Effector memory CD8-positive, alpha-beta T cell (primary cell): ENCODE data around the gene IWS1.
"Not testable (repeated sequence)": the region's sequence is repeated elsewhere in the genome, so short reads cannot be mapped to it uniquely, and the experiment has no call there.

Experiments
- ATAC-seq: fragments of 150-1000 bp; cut with Tn5 transposase; replicated peaks from 2 replicates; pipeline ENCODE4 v1.10.0; 2021; ENCODE audit warnings: mild to moderate bottlenecking, moderate library complexity
- DNase-seq, 3 experiments: peaks; one replicate each; pipeline ENCODE4 v3.0.0; 2021
- H3K27ac Mint-ChIP-seq, 2 donors: one replicate each; pipeline ENCODE4 v1.8.0; 2022; ENCODE audit warnings: mild to moderate bottlenecking in 2 of 2, mixed read lengths in 2 of 2, moderate library complexity in 2 of 2
- H3K27me3 Mint-ChIP-seq, 2 donors: one replicate each; pipeline ENCODE4 v1.8.0; 2022; ENCODE audit warnings: mixed read lengths in 2 of 2
- H3K36me3 Mint-ChIP-seq: one replicate; pipeline ENCODE4 v1.8.0; 2022; ENCODE audit warnings: mild to moderate bottlenecking, moderate library complexity, mixed read lengths; ENCODE audit not compliant: insufficient read depth
- H3K4me1 Mint-ChIP-seq, 2 donors: one replicate each; pipeline ENCODE4 v1.8.0; 2022; ENCODE audit warnings: low read depth in 2 of 2, mixed read lengths in 2 of 2
- H3K4me3 Mint-ChIP-seq, 2 donors: one replicate each; pipeline ENCODE4 v1.8.0; 2022; ENCODE audit warnings: mild to moderate bottlenecking in 2 of 2, mixed read lengths in 2 of 2, moderate library complexity in 2 of 2
- H3K9me3 Mint-ChIP-seq, 2 donors: one replicate each; pipeline ENCODE4 v1.8.0; 2022; ENCODE audit warnings: mixed read lengths in 2 of 2
- total RNA-seq, 9 experiments: gene quantifications; one replicate each; lab custom pipeline; 2026; lab: John Stamatoyannopoulos, UW

IWS1 gene
- 70.6 to 153 (median 116) reads per million in 9 experiments for total RNA-seq

- Mint-ChIP-seq H3K27ac (peak within 1 kb of the TSS; percentile 97 to 99), H3K4me1 (peaks cover 23 to 37% of the 10 kb centered on the region in 2 donors), H3K27me3 (no peaks in the 10 kb centered on the region), H3K36me3 (peaks cover 25% of the 10 kb centered on the region), H3K4me3 (peak within 1 kb of the TSS; percentile 93 to 94), H3K9me3 (no peaks in the 10 kb centered on the region)
- ATAC-seq (peak; percentile 87), DNase-seq (peak; percentile 86 to 88 (median 86))
Measured at GRCh38 chr2:127526132-127527000, at the start of gene IWS1. Gene IWS1 (minus strand): TSS chr2:127526489. CDS start chr2:127526208, 281 bp downstream.

DNA sequence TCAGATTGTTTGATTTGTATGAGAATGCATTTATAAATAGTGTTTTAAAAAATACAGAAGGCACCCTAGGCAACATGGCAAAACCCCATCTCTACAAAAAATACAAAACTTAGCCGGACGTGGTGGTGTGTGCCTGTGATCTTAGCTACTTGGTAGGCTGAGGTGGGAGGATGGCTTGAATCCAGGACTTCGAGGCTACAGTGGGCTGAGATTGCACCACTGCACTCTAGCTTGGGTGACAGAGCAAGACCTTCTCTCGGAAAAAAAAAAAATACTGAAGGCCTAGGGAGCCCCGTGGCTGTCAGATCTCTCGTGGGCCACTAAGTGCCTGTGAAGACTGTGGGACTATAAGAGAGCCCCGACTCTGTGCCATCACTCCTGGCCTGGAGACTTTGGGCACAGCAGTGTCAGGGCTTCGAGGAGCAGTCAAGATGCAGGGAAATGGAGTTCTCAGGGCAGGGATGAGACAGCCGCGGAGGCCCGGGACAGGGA lies 49.7 kb upstream of the IWS1 start:
- Mint-ChIP-seq H3K36me3 (peaks cover 2% of the 10 kb centered on the region), H3K9me3 (no peaks in the 10 kb centered on the region), H3K27ac (no peak overlapping the region), H3K4me1 (no peaks in the 10 kb centered on the region), H3K27me3 (peaks cover 22 to 34% of the 10 kb centered on the region in 2 donors), H3K4me3 (no peak overlapping the region)
- DNase-seq: no peak
- ATAC-seq: no peak

DNA sequence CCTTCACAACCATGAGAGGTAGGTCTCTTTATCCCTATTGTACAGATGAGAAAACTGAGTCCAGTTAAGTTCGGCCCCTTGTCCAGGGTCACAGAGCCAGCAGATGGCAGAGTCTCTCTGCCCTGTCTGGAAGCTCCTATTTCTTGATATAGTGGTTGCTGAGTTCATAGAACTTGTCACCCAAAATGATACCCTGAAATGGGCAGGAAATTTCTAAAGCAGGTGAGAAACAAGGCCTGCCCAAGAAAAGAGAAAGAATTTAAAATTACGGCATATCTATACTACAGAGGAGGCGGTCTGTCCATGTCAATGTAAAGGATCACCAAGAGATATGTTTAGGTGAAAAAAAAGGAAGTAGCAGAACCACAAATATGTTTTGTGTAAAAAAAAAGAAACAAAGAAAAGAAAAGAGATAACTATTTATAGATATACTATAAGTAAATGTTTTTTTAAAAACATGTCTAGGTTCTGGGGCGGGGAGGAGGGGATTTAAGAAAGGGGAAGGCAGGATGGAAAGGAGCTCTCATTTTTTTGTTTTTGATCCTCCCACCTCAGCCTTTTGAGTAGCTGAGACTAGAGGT lies 49.0 kb upstream of the IWS1 start:
- Mint-ChIP-seq H3K4me3 (no peak overlapping the region), H3K4me1 (no peaks in the 10 kb centered on the region), H3K27ac (no peak overlapping the region), H3K36me3 (peaks cover 2% of the 10 kb centered on the region), H3K9me3 (no peaks in the 10 kb centered on the region), H3K27me3 (peaks cover 22 to 27% of the 10 kb centered on the region in 2 donors)
- DNase-seq (no peak), ATAC-seq (no peak)

- no peaks in the 10 kb centered on the region for H3K9me3 Mint-ChIP-seq
- DNase-seq: no peak
- H3K4me1 Mint-ChIP-seq: no peaks in the 10 kb centered on the region
- H3K36me3 Mint-ChIP-seq: peaks cover 2% of the 10 kb centered on the region
- no peak for ATAC-seq
- peaks cover 22 to 27% of the 10 kb centered on the region in 2 donors for H3K27me3 Mint-ChIP-seq
- no peak overlapping the region for H3K27ac Mint-ChIP-seq
- H3K4me3 Mint-ChIP-seq: no peak overlapping the region
Measured at GRCh38 chr2:127574656-127575055, 48.4 kb upstream of the IWS1 start.

- peaks cover 22 to 27% of the 10 kb centered on the region in 2 donors for H3K27me3 Mint-ChIP-seq
- H3K4me3 Mint-ChIP-seq: no peak overlapping the region
- H3K36me3 Mint-ChIP-seq: peaks cover 2% of the 10 kb centered on the region
- no peak for DNase-seq
- H3K4me1 Mint-ChIP-seq: no peaks in the 10 kb centered on the region
- no peak for ATAC-seq
- H3K9me3 Mint-ChIP-seq: no peaks in the 10 kb centered on the region
- no peak overlapping the region for H3K27ac Mint-ChIP-seq
Measured at GRCh38 chr2:127573771-127574170, 47.5 kb upstream of the IWS1 start.

DNA sequence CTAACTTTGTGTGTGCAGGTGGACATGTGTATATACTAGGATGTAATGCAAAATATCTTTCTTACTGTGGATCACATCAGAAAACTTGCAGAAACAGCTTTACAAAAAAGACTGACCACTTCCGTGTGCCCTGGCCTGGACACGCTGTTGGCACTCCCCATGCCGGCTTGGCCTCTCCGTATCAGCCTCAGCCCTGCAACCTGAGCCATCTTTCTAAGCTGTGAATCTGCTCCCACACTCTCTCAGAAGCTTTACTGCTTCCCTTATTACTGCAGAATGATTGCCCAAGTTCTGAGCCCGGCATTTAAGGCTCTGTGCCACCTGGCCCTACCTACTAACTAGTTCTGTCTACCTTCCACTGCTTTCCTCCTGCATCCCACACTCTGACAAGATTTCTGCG lies 47.0 kb upstream of the IWS1 start:
- Mint-ChIP-seq H3K27ac (no peak overlapping the region), H3K4me3 (no peak overlapping the region), H3K36me3 (peaks cover 2% of the 10 kb centered on the region), H3K27me3 (peaks cover 22 to 27% of the 10 kb centered on the region in 2 donors), H3K4me1 (no peaks in the 10 kb centered on the region), H3K9me3 (no peaks in the 10 kb centered on the region)
- DNase-seq (no peak), ATAC-seq (no peak)

DNA sequence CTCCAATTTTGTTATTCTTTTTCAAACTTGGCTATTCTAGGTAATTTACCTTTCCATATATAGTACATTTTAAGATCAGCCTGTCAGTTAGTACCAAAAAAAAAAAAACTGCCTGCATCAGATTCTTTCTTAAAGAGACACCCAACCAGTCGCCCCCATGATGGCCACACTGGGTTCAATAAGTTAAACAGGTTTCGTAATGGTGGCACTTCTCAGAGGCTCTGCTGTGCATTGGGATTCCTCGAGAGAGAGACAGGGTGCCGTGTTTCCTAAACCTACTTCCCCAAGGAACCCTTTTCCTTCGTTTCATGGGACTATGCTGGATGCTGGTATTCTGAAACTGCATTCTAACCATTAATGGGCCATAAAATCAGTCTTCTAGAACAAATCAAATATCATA lies 46.6 kb upstream of the IWS1 start:
- peaks cover 19 to 27% of the 10 kb centered on the region in 2 donors for H3K27me3 Mint-ChIP-seq
- H3K4me3 Mint-ChIP-seq: no peak overlapping the region
- DNase-seq (no peak), ATAC-seq (no peak)
- no peak overlapping the region for H3K27ac Mint-ChIP-seq
- no peaks in the 10 kb centered on the region for H3K9me3 Mint-ChIP-seq
- peaks cover 2% of the 10 kb centered on the region for H3K36me3 Mint-ChIP-seq
- no peaks in the 10 kb centered on the region for H3K4me1 Mint-ChIP-seq

GRCh38 chr2:127572352-127572751 lies 46.1 kb upstream of the IWS1 start:
- not testable (repeated sequence) for H3K9me3 Mint-ChIP-seq, ATAC-seq, H3K4me1 Mint-ChIP-seq, H3K4me3 Mint-ChIP-seq, DNase-seq, H3K36me3 Mint-ChIP-seq, H3K27ac Mint-ChIP-seq
- H3K27me3 Mint-ChIP-seq: peaks cover 14 to 27% of the 10 kb centered on the region in 2 donors

GRCh38 chr2:127570282-127571250 lies 44.3 kb upstream of the IWS1 start:
- ATAC-seq: no peak
- H3K9me3 Mint-ChIP-seq: no peaks in the 10 kb centered on the region
- peaks cover 2% of the 10 kb centered on the region for H3K36me3 Mint-ChIP-seq
- peaks cover 7 to 34% of the 10 kb centered on the region in 2 donors for H3K27me3 Mint-ChIP-seq
- no peak overlapping the region for H3K4me3 Mint-ChIP-seq
- no peak for DNase-seq
- H3K27ac Mint-ChIP-seq: no peak overlapping the region
- no peaks in the 10 kb centered on the region for H3K4me1 Mint-ChIP-seq

DNA sequence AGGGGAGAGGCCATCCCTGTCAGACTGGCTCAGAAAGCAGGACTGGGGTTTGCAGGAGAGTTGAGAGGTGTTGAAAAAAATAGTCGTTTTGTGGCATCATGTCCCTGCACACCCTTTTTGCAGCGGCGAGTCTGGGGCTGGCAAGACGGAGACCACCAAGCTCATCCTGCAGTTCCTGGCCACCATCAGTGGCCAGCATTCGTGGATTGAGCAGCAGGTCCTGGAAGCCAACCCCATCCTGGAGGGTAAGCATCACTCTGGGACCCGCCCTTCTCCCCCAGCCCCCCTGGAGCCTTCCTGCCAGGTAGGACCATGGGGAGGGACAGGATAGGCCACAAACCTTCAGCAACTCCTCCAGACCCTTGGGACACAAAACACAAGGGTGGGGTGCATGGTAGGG lies 43.4 kb upstream of the IWS1 start:
- no peaks in the 10 kb centered on the region for H3K9me3 Mint-ChIP-seq
- H3K36me3 Mint-ChIP-seq: peaks cover 2% of the 10 kb centered on the region
- no peak overlapping the region for H3K27ac Mint-ChIP-seq
- ATAC-seq (no peak), DNase-seq (no peak)
- no peak overlapping the region for H3K4me3 Mint-ChIP-seq
- H3K27me3 Mint-ChIP-seq: peaks cover 7 to 43% of the 10 kb centered on the region in 2 donors
- H3K4me1 Mint-ChIP-seq: no peaks in the 10 kb centered on the region

DNA sequence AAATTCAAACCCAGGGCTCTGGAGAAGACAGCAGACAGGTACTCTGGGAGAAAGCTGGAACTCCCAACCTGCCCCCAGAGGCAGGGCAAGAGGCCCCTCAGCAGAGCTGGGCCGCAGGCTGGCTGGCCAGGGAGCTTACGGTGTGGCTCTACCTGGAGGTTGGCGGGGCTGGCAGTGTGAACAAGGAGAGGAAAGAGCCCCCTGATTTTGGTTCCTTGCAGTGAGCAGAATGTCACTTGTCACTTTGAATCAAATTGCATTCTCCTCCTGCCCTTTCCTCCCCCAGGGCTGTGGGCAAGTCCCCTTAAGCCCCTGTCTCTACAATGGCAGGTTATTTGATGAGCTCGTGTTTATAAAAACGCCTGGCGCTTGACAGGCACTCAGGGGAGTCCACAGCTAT lies 41.8 kb upstream of the IWS1 start:
- Mint-ChIP-seq H3K4me3 (no peak overlapping the region), H3K36me3 (peaks cover 2% of the 10 kb centered on the region), H3K27ac (no peak overlapping the region)

GRCh38 chr2:127567351-127567854 lies 41.1 kb upstream of the IWS1 start:
- H3K4me1 Mint-ChIP-seq: peaks cover 0 to 6% of the 10 kb centered on the region in 2 donors
- H3K27me3 Mint-ChIP-seq: peaks cover 0 to 48% of the 10 kb centered on the region in 2 donors
- H3K36me3 Mint-ChIP-seq: peaks cover 2% of the 10 kb centered on the region
- no peaks in the 10 kb centered on the region for H3K9me3 Mint-ChIP-seq
- no peak for DNase-seq
- ATAC-seq: no peak
- H3K4me3 Mint-ChIP-seq: no peak overlapping the region
- H3K27ac Mint-ChIP-seq: no peak overlapping the region

More for the DNA sequence above, 41.8 kb upstream of the IWS1 start:
- ATAC-seq (no peak), DNase-seq (no peak)
- no peaks in the 10 kb centered on the region for H3K9me3 Mint-ChIP-seq
- peaks cover 0 to 6% of the 10 kb centered on the region in 2 donors for H3K4me1 Mint-ChIP-seq
- peaks cover 0 to 49% of the 10 kb centered on the region in 2 donors for H3K27me3 Mint-ChIP-seq

- no peak overlapping the region for H3K4me3 Mint-ChIP-seq
- ATAC-seq (no peak), DNase-seq (no peak)
- peaks cover 0 to 48% of the 10 kb centered on the region in 2 donors for H3K27me3 Mint-ChIP-seq
- H3K9me3 Mint-ChIP-seq: no peaks in the 10 kb centered on the region
- peaks cover 0 to 6% of the 10 kb centered on the region in 2 donors for H3K4me1 Mint-ChIP-seq
- no peak overlapping the region for H3K27ac Mint-ChIP-seq
- peaks cover 2% of the 10 kb centered on the region for H3K36me3 Mint-ChIP-seq
Measured at GRCh38 chr2:127566576-127566975, 40.3 kb upstream of the IWS1 start.
